DMS 273 (cell line): Measurements from ENCODE around the gene CPNE9.

ENCODE experiments used
- DNase-seq: peaks from one replicate; lab custom pipeline; 2025; ENCODE audit not compliant: unreplicated experiment; lab: John Stamatoyannopoulos, UW

Gene CPNE9

DNA sequence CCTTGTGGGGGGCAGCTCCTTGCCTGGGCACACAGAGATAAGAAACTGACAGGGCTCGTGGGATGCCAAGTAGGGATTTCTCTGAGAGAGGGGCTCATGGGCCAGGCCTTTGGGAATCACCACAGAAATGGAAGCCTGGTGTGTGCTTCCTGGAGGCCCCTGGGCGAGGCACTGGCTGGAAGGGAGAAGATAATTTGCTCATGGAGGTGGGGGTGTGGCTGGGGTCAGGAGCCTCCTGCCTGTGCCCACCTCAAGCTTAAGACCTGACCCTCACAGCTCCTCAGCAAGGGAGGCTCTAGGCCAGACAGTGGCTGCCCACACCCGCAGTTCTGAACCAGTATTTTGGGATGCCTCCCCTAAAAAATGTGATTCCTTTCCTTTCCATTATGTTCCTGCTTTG, 16.9 kb upstream of the CPNE9 start:
- DNase-seq: no peak

DNA sequence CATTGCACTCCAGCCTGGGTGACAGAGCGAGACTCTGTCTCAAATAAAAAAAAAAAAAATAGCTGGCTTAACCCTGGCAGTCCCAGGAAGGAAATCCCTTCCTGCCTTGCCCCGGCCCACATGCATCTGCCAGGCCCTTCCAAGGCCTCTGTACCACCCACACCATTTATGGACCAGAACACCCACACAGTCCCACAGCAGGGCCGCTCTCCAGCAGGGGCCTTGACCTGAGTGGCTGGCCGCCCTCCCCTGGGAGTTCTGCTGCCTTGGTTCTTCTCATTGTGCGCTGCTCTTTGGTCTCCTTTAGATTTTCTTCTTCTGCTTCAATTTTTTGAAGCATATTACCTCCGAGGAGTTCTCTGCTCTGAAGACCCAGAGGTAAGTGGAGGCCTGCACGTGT, 16.1 kb upstream of the CPNE9 start:
- DNase-seq: no peak

DNA sequence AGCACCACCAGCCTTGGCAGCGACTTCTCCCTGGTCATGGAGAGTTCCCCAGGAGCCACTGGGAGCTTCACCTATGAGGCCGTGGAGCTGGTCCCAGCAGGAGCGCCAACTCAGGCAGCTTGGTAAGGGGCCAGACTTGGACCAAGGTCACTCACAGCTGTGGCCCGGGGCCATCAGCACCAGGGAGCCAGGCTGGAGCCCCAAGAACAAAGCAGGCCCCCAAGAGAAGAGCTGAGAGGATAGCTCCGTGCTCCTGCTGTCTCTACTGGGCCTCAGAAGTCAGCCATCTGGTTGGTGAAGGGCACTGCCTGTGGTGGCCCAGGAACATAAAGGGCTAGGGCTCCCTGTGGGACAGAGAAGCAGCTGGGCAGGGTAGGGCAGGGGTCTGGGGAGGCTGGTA, 14.7 kb upstream of the CPNE9 start:
- no peak for DNase-seq

DNA sequence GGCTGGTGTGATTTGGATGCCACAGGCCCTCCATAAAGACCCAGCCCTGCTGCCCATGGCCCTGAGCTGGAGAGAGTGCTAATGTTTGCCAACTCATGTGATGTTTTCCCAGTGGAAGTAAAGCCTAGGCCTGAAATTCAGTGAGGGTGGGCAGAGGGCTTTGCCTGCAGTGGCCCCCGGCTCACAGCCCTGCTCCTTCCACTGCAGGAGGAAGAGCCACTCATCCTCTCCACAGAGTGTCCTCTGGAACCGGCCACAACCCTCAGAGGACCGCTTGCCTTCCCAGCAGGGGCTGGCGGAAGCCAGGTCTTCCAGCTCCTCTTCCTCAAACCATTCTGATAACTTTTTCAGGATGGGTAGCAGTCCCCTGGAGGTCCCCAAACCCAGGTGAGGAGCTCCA, 13.9 kb upstream of the CPNE9 start:
- no peak for DNase-seq

DNA sequence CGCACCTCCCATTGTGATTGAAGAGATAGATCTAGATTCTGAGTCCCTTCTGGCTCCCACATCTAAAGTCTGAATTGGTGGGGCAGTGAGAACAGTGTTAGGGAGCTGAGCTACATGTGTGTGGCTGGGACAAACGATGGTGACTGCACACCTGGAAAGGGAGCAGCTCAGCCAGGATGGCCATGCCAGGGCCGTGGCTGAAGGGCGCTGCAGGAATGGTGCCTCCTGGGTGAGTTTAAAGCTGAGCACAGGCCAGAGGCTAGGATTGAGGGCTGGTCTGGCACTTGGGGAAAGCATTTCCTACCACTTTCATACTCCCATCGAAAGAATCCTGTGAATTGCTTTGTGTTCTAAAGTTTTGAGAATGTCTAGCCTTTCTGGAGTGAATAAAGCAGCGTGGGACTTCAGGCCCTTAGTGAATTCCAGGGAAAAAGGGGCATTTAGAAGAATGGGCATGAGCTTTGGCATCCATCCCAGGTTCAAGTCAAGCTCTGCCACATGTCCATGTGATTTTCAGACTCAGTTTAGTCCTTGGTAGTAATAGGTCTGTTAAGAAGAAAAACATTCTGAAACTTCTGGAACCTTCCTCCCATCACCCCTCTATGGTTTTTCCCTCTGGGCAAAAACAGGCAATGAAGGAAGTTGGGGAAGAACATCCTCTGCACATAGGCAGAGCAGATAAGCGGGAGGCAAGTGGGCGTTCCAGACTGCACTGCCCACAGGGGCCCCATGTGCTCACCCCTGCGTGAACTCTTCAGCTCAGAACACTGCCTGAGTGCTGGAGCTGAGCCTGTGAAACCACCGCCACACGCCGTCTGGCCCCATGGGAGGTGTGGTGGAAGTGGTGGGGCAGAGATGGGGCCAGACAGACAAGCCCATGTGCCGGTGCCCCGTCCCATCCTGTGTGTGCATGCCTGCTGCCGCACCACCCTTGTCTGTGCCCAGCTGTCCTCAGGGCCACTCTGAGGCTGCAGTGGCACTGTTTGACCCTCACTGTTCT, 12.9 kb upstream of the CPNE9 start:
- DNase-seq: peak; percentile 15

DNA sequence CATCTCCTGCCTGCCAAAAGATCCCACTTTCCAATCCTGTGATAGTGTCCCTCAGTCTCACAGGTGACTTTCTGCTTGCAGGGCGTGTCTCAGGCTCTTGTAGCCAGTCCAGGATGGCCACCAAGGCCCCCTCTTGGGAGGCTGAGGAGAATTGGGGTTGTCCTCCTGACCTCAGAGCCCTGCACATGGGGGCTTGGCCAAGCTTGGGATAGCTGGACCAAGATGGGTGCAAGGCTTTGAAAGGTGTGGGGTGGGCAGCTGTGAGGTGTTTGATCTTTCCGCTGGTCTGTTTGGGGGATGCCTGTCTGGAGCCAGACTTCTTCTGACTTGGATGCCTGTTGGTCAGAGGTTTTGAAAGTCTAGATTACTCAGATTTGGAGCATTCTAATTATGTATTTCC, 12.0 kb upstream of the CPNE9 start:
- no peak for DNase-seq

DNA sequence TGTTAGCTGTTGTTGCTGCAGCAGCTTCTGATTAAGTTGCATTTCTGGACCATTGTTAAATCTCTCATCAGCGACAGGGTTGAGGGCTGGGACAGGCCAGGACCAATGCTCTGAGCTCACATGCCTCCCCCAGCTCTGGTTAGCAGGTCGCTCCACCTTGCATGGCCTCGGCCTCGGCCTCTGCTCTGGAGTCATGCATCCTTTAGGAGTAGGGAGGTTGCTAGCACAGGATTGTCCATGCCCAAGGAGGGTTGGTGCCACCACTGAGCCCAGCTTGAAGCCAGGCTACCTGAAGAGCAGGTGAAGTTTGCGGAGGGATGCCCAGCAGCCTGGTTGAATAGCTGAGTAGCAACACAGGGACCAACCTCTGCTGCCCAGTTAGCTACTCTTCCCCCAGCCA, 11.2 kb upstream of the CPNE9 start:
- DNase-seq: no peak

DNA sequence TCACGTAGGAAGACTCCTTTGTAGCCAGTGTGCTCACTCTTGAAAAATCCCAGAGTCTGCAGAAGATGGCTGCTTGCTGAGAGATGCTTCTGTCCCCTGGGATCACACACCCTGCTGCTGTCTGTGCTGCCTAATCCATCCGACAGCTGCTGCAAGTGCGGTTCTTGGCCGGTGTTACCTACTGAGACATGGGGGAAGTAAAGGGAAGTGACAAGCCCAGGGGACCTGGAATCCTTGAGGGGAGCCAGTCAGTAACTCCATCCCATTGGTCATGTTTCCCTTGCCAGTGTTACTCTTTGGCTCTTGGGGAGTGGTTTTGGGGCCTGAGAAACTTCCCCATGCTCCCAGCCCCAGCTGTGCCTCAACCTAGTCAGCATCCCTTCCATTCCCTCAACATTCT, 8.3 kb upstream of the CPNE9 start:
- no peak for DNase-seq

DNA sequence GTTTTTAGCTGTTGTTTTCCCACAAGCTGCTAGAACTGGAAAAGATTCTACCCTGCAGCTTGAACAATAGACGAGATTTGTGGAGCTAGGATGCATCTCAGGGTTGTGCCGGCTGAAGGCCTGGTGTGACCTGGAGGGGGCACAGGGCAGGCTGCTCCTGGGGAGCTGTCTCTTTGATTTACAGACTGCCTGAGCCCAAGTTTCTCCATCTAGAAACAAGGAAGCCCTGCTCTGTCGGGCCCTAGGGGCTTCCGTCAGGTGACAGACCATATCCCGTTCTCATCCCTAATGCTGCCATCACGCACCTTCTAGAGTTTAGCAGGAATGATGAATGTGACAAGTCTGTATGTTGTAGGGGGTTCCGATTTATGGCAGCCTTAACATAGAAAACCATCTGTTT, 7.9 kb upstream of the CPNE9 start:
- DNase-seq: no peak

DNA sequence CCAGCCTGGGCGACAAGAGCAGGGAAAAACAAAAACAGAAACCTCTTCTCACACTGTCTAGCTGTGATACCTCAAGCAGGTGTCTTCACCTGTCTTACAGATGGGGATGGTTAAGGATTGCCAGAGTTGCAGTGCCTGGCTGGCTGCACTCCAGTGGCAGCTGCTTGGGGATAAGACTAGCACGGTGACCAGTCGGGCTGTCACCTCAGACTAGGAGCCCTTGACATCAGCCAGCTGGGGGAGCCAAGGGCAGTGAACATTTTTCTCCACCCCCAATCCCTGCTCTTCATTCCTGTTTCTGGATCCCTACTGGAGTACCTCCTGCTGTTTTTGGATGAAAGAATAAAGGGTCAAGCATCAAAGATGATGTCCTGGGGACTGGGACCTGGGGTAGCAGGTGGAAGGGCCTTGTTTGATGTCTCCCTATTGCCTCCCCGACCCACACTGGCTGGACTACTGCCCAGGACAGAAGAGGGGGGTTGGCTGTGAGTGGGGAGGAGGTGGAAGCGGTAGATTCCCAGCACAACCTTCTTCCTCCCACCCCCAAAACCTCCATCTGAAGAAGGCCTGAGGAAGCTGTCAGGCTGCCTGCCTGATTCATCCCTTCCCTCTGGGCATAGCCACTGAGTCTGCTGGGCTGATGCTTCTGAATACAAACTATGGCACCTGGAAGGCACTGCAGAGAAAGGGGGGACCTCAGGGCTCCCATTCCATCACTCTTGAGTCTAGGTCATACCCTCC, 7.0 kb upstream of the CPNE9 start:
- DNase-seq: no peak

DNA sequence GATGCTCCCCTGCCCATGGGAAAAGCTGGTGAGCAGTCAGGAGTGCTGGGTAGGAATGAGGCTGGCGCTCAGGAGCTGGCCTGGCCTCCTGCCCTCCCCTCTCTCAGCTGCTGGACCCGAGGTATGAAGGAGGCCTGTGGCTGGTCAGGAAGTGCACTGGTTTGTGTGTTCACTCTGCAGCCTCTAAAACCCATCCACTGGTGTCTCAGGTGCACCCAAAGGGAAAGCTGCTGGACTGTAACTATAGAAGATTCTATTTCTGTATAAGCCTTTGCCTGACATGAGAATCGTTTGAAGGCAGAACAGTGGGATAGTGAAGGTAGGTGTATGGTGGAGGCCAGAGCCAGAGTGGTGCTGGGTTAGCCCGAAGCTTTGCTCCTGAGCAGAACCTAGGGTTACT, 5.7 kb upstream of the CPNE9 start:
- DNase-seq: no peak

DNA sequence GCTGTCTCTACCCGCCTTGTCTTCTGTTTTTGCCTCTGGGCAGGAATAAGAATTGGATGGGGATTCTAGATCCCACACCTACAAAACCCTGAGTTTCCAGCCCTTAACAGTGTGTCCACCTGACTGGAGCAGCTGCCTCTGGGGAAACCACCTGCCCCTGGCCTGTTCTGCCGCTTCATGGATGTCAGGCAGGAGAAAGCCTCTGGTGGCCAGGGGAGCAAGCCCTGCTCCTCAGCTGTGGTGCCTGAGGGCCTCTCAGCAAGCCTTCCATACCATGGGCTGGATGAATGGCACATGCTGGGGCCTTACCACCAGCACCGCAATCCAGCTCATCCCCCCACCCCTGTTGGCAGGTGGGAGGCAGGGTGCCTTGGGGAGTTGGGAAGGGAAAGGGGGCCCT, 5.3 kb upstream of the CPNE9 start:
- no peak for DNase-seq

DNA sequence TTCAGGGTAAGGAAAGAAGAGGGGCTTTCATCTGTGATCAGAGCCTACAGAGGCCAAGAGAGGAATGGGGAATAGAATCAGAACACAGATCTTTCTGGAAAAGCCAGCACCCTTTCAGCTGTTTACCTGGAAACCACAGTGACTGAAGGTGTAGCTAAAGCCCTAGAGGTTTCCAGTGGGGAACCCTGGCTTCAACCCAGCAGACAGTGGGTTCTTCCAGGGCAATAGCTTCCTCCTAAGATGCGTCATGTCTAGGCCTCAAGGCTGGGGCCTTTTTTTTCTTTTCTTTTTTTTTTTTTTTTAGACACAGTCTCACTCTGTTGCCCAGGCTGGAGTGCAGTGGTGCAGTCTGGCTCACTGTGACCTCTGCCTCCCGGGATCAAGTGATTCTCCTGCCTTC, 3.1 kb upstream of the CPNE9 start:
- DNase-seq: no peak

DNA sequence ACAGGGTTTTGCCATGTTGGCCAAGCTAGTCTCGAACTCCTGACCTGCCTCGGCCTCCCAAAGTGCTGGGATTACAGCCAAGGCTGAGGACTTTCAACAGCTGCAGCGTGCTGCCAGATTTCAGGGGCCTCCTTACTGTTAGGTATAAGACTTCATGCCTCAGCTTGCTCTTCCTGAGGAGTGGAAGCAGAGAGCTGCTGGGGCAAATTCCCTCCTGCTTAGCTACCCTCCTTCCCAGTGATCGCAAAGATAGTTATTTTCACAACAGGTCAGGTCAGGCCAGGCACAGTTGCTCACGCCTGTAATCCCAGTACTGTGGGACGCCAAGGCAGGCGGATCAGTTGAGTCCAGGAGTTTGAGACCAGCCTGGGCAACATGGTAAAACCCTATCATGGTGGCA, 2.6 kb upstream of the CPNE9 start:
- DNase-seq: no peak

DNA sequence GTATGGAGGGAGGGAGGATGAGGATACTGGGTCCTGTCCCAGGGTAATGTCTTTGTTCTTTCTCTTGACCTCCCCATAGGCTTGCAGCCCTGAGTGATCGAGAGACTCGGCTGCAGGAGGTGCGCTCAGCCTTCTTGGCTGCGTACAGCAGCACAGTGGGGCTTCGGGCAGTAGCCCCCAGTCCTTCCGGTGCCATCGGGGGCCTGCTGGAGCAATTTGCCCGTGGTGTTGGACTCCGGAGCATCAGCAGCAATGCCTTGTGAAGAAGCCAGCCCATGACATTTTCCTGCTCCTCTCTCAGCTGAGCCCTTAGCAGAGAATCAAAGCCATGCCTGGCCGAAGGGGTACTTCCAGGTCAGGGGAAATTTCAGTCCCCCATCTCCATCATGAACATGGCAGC, 1.9 kb upstream of the CPNE9 start:
- DNase-seq: no peak

DNA sequence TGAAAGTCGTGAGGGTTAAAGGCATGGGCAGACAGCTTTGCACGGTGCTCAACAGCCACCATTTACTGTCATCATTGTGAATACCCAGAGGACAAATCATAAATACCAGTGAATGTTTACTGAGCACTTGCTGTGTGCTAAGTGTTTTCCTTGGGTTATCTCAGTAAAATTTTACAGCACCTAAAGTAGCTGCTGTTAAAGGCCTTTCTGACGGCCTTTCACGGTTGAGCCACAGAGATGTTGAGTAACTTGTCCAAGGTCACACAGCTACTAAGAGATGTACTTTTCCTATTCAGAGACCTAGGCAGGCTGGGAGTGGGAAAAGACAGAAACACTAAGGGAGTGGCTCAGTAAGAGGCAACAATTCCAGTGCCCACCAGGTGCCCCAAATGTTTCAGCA, 393 bp upstream of the CPNE9 start:
- DNase-seq: no peak

DNA sequence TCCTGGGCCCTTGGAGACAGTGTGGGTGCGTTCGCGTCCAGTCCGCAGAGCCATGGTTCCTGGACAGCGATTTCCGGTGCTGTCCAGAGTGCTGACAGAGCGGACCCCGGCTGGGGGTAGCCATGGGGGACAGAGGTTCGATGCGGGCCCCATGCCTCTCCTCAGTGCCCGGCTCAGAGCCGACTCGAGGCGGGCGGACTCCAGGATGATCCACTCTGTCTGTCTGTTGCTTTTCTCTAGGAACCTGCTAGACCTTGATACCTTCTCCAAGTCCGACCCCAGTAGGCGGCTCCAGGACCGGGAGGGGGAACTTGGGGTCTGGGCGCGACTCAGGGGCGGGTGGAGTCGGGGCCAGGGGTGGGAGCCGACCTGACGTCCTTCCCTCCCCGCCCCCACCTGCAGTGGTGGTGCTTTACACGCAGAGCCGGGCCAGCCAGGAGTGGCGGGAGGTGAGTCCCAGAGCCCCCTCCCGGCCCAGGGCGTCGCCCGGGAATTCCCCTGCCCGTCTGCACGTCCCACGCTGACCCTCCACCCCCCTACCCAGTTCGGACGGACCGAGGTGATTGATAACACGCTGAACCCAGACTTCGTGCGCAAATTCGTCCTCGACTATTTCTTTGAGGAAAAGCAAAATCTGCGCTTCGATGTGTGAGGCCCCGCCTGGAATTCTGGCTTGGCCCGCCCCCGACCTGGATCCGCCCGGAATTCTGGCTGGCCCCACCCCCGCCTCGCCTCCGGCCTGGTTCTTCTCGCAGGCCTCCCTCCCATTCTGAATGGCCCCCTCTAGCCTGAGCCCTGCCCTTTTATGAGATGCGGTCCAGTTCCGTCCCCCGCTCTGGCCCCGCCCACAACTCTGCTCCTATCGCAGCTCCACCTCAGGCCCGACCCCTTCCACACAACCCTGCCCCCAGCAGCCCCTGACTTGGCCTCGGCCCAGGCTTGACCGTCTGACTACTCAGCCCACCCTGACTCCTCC, 1.0 kb downstream of the CPNE9 start:
- peak; percentile 70 for DNase-seq

DNA sequence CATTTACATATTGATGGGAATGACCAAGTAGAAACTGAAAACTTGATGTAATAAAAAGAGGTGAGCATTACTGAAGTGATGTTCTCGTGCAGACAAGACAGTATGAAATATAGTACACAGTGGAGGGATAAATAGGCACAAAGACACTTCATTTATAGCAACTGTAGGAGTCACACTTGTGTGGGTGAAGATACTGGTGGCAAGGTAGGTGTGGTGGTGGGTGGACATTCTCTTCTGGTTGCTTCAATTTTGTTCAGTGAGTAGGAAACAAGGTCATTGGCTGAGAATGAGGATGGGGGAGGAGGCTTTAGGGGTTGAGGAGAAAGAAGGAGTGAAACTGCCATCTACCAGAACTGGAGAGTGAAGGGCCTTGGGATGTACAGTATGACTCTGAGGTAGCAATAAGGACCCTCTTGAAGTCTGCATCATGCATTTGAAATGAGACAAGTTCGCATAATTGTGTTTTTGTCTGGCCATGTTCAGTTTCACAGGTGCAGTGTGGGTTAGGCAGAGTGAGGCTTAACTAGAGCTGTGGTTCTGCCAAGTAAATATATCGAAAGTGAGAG, 6.6 kb downstream of the CPNE9 start:
- DNase-seq: no peak

DNA sequence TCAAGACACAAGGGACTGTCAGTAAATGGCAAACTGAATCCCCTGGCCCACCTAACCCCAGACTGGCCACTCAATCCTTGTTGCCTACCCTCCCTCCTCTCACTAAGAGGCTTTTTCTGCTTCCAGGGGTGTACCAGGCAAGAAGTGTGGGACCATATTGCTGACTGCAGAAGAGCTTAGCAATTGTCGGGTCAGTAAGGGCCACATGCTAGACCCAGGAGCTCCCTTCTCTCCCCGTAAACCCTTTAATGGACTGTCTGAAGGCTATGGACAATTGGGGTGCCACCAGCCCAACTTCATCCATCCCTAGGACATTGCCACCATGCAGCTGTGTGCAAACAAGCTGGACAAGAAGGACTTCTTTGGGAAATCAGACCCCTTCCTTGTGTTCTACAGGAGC, 8.8 kb downstream of the CPNE9 start:
- DNase-seq: no peak

DNA sequence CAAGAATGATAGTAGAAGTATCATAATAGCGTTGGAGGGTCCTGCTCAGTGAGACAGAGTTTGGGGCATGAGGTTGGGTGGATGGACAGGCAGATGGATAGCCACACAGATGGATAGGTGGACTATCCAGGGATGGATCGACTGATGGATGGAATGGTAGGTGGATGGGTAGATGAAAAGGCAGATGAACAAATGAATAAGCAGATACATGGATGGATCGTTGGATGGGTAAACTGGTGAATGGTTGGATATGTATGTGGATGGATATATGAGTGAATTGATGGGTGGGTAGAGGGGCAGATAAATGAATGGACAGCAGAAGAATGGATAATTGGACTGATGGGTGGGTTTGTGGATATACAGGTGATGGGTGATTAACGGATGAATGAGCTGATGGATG, 9.5 kb downstream of the CPNE9 start:
- DNase-seq: no peak

DNA sequence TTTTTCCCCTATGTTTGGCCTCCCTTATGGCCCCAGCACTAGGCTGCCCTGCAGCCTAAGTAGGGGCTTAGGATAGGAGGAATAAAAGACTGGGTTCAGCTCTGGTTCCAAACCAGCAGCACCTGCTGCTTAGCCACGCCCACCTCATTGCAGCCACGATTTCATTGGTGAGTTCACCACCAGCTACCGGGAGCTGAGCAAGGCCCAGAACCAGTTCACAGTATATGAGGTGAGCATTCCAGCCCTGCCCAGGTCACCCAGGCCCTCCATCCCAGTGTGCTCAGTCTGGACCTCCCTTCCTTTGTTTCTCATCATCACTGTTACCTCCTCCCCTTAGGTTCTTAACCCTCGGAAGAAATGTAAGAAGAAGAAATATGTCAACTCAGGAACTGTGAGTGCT, 11.5 kb downstream of the CPNE9 start:
- peak; percentile 36 for DNase-seq
